Central memory CD4-positive, alpha-beta T cell (primary cell): ENCODE results near the gene ENDOV.
"Not testable (repeated sequence)": the region's sequence is repeated elsewhere in the genome, so short reads cannot be mapped to it uniquely, and the experiment has no call there.

Source experiments
- DNase-seq: peaks from one replicate; pipeline ENCODE4 v3.0.0; 2022

The ENDOV gene

DNA sequence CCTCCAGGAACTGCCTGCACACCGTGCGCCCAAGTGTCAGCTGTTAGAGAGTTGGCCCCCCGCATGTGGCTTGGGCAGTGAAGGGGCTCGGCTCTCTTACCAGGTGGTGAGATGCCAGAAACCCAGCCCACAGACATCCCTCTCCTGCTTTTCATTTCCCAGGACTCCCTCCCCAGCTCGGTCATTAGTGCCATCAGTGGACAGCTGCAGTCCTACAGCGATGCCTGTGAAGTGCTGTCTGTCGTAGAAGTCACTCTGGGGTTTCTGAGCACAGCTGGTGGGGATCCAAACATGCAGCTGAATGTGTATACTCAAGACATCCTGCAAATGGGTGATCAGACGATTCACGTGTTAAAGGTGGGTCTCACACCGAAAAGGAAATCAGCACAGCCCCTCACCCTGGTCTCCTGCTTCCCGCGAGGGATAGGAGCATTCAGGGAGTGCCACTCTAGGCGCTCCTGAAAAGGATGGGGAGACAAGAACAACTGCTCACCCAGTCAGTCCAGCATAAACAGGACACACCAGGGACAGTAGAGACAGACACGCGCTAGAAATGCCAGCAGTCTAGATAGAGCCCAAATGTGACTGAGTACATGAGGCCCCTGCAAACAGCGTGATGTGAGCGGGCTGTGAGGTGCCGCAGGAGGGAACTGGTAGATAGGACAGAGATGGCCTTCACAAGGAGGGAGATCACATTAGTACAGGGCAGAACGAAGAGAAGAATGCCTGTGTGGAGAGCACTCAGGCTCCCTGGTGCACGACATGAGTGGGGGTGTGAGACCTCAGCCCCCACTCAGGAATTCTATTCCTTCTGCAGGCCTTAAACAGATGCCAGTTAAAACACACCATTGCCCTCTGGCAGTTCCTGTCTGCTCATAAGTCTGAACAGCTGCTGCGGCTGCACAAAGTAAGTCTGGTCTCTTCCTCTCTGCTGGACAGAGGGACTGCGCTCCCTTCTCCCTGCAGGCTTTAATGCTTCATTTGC, 25.7 kb upstream of the ENDOV start:
- no peak for DNase-seq

DNA sequence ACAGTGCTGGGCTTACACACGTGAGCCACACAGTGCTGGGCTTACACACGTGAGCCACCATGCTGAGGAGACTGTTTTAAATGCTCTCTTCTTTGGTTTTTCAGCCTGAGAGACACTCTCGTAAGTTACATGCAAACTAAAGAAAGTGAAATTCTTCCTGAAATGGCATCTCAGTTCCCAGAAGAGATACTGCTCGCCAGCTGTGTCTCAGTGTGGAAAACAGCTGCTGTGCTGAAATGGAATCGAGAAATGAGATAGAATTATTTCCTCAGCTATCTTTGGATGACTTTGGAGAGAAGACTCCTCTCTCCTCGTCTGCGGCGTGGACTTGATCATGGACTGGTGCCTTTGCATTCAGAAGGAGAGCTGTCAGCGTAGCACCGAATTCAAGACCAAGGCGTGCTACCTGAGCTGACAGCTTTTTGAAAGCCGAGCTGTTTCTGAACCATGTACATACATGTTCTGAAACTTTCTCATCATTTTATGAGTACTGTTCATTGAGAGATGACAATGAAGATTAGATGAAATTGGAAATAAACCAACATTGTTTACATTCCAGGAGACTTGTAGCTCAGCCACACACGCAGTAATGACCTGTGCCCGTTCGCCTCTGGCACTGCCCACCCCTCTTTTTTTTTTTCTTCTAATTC, 21.6 kb upstream of the ENDOV start:
- DNase-seq, result no peak

DNA sequence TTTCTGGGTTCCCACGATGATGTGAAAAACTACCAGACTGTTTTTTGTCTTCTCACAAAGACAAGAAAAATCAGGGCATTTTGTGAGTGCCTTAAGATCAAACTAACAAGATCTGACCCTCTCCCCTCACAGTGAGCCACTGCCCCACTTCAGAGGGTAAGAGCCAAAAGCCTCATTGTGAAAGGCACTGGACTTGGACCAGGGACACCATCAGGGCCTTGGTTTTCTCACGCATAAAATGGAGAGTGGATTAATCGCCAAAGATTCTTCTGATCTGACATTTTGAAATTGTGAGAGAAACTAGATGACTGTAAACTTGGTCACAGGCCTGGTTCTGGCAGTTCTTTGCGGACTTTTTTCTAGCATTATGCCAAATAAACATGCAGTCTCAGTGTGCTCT, 21.0 kb upstream of the ENDOV start:
- no peak for DNase-seq

DNA sequence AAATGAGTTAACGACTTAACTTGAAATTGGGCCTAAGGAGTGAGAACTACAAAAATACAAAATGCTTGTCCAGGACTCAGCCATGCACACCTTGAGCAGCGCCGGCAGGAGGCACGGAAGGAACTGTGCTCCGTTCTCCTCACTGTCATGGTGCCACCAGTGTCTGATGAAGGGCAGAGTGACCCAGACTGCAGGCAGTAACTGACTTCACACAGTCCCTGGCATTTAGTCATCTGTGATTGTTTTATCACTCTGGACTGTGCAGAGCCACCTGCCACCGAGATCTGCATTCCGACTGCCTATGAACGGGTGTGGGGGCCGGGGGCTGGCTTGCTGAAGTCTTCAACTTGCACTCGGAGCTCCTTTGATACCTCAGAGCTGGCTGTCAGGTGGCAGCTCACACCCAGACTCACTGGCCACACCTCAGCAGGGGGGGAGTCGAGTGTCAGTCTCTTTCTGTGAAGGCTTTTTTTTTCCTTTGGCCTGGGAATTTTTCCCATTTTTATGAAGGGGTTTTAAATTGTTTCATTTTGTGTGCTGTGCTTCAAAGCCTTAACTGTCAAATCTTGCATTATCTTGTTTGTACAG, 20.2 kb upstream of the ENDOV start:
- DNase-seq, result no peak

DNA sequence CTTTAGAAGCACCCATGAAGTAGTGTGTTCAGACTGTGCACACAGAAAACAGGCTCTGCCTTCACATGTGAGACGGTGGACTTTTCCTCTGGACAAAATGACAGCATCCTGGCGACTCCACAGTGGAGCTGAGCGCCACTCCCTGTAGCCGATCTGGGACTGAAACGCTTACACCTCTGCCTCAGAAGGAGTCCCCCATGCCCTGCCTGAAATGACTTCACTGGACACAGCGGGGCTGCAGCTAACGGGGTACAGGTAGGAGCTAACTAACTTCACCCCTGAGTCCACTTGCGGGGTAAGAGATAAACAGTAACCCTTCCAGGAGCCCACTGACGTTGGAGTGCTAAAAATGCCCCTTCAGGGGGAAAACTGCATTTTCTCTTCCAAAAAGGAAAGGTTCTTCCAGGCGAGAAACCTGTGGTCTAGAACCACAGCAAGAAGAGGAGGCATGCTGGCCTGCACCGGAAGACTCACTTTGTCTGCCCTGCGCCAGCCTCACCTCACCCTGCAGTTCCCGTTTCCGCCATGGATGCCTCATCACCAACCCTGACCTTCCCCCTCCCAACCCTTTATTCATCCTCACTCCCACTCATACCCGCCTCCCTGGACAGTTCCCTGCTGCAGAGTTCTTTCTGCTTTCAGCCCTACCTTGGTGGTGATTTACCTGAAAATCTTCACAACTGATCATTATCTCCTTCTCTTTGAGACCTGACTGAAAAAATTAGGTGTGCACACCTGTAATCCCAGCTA, 19.4 kb upstream of the ENDOV start:
- no peak for DNase-seq

DNA sequence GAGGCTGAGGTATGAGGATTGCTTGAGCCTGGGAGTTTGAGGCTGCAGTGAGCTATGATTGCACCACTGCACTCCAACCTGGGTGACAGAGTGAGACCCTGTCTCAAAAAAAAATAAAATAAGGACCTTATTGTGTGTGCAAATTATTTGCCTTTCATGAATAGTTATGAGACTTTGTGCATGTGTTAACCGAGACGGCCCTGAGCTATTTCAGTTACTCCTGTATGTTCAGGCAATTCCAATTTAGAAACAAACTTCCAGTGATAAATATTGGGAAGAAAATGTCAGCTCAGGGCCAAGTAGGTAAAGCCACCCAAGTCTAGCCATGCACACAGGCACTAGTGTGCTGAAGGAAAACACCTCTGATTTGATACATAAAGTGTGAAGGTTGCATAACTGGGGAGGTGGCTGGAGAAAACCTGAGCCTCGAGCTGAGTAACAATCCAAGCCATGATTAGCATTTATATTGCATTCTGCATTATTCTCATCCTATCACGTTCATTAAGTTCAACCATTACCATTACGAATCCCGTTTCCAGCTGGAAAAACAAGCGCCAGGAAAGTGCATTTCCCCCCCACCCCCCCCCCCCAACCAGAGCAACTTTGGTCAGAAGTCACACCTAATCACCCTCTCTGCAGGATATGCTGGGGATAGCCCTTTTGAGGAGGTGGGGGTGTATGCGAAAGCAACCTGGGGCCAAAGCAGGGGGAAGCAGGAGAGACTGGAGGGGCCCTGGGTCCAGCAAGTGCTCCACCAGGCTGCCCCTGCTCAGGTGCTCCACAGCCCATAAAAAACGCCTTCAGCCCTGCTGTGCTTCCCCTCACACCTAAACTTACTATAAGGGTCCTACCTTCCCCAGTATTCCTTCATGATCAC, 18.6 kb upstream of the ENDOV start:
- DNase-seq, result no peak

DNA sequence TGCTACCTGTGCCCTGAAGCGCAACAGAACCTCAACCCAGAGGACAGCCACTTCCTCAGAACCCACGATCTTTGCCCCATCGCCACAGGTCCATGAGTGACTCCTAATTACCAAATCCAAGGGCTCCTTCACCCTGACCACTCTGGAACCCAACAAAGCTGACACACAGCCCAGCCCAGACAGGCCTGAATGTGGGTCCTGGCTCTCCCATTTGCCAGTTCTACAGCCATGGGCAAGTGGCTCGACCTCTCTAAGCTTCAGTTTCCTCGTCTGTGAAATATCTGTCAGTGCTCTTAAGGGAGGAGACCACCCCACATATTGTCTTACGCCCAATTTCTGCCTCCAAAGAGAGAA, 18.0 kb upstream of the ENDOV start:
- DNase-seq, result no peak

DNA sequence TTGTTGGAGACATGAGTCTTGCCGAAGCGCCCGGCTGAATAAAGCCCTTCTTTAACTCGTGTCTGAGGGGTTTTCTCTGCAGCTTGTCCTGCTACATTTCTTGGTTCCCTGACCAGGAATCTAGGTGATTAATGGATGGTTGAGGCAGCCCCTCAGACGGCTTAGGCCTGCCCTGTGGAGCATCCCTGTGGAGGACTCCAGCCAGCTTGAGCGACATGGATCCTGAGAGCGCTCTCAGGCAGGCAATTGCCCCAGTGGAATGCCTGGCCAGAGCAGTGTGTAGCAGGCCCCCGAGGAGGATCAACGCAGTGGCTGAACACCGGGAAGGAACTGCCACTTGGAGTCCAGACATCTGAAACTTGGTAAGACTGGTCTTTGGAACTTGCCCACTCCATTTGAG, 17.3 kb upstream of the ENDOV start:
- DNase-seq, result no peak

DNA sequence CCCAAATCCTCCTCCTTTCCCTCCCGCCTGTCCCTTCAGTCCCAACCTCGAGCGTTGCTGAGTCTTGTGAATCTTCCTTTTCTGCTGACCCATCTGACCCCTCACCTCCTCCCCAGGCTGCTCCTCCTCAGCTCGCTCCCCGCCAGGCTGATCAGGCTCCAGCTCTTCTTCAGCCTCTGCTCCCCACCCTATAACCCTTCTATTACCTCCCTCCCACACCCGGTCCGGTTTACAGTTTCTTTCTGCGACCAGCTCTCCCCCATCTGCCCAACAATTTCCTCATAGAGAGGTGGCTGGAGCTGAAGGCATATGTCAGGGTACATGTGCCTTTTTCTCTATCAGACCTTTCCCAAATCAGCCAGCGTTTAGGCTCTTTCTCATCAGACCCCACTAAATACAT, 13.9 kb upstream of the ENDOV start:
- not testable (repeated sequence) for DNase-seq

DNA sequence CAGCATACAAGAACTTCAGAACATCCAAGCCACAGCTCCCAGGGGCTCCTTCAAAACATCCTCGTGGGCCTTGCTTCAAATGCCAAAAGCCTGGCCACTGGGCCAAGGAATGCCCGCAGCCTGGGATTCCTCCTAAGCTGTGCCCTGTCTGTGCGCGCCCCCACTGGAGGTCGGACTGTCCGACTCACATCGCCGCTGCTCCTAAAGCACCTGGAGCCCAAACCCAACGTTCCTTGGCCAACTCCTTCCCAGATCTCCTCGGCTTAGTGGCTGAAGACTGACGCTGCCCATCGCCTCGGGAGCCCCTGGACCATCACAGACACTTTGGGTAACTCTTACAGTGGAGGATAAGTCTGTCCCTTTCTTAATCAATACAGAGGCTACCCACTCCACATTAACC, 12.9 kb upstream of the ENDOV start:
- not testable (repeated sequence) for DNase-seq

DNA sequence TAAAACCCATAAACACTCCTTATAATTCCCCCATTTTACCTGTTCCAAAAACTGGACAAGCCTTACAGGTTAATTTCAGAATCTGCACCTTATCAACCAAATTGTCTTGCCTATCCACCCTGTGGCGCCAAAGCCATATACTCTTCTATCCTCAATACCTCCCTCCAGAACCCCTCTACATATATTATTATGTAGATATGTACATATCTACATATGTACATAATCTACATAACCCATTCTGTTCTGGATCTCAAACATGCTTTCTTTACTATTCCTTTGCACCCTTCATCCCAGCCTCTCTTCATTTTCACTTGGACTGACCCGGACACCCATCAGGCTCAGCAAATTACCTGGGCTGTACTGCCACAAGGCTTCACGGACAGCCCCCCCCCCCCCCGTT, 12.0 kb upstream of the ENDOV start:
- DNase-seq, result no peak

DNA sequence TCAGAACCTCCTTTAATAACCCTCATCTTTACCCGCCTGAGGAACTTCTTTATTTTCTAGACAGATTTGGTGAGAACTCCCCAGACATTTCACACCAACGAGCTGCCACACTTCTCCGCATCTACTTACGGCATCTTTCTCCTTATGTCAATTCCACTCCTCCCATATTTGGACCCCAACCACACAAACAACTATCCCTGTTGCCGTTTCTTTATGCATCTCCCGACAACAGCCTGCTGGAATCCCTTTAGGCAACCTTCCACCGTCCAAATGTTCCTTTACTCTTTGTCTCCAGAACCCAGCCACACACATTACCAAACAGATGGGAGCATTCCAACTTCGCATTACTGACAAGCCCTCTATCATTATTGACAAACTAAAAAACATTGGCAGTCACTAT, 8.8 kb upstream of the ENDOV start:
- DNase-seq, result no peak

DNA sequence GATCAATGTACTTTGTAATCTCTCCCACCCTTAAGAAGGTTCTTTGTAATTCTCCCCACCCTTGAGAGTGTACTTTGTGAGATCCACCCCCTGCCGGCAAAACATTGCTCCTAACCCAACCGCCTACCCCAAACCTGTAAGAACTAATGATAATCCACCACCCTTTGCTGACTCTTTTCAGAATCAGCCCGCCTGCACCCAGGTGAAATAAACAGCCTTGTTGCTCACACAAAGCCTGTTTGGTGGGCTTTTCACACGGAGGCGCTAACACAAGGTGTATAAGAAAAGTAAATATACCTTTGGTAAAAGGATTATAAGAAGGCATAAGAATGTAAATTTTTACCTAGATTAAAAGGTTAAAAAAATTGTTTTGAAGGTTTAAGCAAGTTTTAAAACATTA, 7.0 kb upstream of the ENDOV start:
- DNase-seq, result not testable (repeated sequence)

DNA sequence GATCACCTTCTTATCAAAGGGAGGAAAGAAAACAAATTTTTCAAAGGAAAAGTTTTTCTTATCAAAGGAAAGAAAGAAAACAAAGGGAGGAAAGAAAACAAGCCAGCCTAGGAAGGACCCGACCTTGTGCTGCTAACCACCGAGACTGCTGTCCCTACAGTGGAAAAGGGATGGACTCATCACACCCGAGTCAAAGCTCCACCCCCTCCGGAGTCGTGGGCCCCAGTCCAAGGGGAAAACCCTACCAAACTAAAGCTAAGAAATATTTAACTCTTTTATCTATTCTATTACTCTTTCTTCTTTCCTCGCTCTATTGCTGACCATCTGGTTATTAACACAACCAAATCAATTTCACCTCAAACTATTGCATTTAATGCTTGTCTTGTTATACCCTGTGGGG, 6.1 kb upstream of the ENDOV start:
- no peak for DNase-seq

DNA sequence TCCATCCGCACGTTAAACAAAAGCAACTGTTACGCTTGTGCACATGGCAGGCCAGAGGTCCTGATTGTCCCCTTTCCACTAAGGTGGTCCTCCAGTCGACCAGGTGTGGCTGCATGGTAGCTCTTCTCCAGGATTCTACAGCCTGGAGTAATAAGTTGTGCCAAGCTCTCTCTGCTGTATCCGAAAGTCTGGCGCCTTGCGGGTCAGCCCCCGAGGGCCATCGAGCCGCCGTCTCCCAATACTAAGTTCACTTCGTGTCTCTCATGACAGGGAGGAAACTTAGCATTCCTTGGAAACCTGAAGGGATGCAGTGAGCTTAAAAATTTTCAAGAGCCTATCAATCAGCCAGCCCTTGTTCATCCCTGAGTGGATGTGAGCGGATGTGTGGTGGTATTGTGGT, 5.3 kb upstream of the ENDOV start:
- DNase-seq, result no peak

DNA sequence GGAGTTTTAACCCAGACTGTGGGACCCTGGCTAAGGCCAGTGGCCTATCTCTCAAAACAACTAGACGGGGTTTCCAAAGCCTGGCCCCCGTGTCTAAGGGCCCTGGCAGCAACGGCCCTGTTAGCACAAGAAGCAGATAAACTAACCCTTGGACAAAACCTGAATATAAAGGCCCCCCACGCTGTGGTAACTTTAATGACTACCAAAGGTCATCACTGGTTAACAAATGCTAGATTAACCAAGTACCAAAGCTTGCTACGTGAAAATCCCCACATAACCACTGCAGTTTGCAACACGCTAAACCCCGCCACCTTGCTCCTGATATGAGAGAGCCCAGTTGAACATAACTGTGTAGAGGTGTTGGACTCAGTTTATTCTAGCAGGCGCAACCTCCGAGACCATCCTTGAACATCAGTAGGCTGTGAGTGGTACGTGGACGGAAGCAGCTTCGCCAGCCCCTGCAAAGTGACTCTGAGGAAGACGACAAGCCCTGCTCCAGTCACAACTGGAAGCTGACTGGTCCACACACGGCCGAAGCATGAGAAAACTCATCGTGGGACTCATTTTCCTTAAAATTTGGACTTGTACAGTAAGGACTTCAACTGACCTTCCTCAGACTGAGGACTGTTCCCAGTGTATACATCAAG, 4.4 kb upstream of the ENDOV start:
- DNase-seq, result not testable (repeated sequence)

DNA sequence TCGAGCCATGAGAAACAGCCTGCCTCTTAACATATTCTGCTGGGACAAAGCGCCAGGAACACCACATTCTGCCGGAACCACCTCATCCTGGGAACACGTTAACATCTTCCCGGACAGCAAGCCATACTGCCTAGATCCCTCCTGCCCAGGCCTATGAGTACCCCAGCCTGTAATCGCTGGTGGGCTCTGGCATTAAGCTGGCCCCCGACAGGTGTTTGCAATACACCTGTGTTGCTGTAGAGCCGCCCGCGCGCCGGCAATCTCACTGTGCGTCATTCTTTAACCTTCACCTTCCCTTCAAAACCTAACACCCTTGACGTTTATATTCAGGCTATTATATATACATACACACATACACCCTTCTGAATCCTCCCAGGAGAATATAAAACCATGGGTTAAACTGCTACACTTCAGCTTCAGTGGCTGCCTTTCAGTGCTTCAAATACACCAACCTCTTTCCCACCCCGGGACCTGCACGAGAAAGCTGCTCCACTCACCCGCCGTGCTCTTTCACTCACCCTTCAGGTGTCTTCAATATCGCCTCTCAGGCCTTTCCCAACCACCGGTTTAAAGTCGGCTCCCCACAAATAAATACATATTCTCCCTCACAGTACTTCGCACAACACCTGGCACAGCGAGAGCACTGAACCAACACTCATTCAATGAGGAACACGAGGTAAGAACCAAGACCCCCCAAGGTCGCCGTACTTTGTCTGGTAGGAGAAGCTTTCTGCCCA, 1.0 kb upstream of the ENDOV start:
- DNase-seq, result no peak

DNA sequence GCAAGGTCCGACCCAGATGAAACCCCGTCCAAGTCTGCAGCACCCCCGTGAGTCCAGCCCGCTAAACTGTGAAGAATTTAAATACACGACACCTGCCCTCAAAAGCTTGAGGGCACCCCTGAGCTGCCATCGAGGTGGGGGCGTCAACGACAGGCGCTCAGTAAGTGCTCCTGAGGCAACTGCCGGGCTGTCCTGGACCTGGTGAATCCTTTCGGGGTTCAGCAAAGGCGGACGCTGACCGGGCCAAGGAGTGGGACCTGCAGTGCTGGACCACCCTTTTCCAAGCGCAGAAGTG, 512 bp upstream of the ENDOV start:
- no peak for DNase-seq

DNA sequence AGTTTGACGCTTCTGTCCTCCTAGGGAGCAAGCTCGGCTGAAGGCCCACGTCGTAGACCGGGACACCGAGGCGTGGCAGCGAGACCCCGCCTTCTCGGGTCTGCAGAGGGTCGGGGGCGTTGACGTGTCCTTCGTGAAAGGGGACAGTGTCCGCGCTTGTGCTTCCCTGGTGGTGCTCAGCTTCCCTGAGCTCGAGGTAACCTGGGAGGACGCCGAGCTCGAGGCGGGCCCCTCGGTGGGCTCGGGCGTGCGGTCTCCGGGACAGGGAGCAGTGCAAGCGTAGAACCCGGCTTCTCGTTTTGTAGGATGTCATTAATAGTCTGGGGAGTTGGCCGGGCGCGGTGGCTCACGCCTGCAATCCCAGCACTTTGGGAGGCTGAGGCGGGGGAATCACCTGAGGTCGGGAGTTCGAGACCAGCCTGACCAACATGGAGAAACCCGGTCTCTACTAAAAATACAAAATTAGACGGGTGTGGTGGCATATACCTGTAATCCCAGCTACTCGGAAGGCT, 715 bp downstream of the ENDOV start:
- no peak for DNase-seq

DNA sequence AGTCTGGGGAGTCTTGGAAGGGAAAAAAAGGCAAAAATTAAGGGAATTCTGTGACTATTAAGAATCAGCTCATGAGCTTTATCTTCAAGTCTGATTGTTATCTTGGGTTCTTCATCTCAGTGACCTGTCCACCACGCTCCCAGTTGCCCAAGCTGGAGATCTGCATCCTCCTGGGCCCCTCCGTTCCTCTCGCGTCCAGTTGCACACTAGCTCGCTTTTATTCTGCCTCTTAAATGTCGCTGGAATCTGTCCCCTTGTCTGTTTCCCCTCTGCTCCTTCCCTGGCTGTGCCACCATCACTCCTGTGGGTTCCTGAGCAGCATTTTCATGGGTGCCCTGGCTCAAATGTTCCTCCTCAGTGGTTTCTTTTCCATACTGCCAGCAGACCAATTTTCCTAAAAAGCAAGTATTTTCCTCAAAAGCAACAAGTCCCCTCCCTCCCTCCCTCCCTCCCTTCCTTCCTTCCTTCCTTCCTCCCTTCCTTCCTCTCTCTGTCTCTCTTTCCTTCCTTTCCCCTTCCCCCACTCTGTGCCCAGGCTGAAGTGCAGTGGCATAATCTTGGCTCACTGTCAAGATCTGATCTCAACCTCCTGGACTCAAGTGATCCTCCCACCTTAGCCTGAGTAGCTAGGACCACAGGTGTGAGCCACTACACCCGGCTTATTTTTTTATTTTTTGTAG, 1.4 kb downstream of the ENDOV start:
- DNase-seq, result no peak
